GM18502 (cell line): ENCODE data around the gene TMEM164.

Experiments used
- ATAC-seq: cut with Tn5 transposase; IDR thresholded peaks from one replicate; pipeline ENCODE4 v1.9.1; 2021; ENCODE audit warnings: mild to moderate bottlenecking; ENCODE audit not compliant: unreplicated experiment, poor library complexity

Gene TMEM164

DNA sequence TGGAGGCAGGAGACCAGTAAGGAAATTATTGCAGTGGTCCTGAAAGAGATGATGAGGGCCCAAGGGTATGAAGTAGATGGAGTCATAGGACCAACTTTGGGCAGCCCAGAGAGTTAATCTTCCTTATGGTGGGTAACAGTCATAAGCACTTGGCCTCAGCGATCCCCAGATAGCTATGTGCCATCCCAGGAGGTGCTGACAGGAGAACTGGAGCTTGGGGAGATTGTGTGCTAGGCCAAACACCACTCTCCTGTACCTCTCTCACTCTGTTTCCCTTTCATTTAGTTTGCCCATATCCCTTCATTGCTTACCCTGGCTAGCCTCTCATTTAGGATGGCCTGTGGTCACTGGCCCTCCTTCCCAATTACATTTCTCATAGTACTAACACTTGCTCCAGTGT, 60.0 kb downstream of the TMEM164 start:
- no peak for ATAC-seq

DNA sequence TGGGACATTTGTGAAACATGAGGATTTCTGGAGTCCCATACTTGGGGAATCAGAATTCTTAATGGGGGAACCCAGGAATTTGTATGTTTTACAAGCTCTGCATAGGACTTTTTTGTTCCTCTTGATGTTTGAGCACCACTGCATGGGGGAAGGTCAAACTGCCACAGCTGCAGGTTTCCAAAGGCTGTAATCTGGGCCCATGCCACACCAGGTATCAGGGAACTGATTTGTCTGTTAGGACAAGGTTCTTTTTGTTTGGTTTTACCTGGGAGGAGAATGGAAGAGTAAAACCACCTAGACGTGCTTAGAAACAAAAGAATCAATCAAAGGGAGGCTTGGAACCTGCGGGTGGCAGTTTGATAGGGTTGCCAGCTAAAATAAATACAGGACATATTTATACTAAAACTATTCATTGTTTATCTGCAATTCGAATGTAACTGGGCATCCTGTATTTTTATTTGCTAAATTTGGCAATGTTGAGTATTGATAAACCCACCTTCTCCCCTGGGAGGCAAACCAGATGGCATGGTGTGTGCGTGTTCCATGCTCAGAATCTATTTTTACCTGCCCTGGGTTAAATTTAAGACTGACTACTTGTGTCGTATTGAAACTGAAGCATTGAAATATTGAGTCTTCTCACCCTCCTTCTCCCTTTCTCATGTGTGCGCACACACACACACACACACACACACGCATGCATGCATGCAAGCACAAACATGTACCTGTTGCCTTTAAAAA, 63.7 kb downstream of the TMEM164 start:
- ATAC-seq: no peak

DNA sequence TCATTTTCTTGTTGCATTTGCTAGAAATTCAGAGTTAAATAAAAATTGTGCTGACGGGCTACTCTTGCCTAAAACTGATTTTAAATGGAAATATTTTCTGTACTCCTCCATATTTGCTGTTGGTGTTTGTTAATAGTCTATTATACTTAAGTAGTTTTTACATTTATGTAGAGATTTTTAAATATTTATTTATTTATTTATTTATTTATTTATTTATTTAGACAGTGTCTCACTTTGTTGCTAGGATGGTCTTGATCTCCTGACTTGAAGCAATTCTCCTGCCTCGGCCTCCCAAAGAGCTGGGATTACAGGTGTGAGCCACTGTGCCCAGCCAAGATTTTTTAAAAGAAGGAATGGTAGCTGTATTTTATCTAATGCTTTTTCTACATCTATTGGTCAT, 68.1 kb downstream of the TMEM164 start:
- no peak for ATAC-seq

DNA sequence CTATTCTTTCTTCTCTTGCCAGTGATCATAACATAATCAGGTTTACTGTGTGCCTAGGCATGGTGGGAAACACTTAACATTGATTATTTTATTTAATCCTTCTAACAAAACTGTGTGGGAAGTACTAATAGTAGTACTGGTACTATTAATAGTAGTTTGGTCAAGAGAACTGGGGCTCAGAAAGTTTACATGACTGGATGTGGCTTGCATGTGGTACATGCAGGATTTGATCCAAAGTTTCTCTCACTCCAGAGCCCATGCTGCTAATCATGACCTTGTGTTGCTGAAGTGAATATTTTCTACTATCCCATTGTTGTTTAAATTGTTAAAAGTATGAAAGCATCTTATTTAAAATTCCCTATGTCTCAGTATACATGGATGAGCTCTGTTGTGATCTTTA, 78.4 kb downstream of the TMEM164 start:
- no peak for ATAC-seq

DNA sequence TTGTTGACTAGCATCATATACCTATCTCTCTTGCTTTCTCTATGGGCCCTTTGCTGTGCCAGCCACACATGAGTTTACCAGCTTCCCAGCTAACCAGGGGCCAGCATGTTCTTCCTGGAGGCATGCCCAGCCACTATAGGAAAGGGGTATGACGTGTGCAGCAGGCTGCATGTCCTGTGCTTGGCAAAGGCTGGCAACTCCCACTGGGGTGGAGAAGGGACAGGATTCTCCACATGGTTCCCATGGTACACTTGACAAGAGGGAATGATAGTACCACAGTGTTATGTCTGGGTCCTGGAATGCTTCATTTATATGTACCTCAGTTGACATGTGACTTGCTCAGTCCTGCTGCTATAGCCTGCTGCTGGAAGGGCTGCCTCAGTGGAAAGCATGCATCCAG, 78.8 kb downstream of the TMEM164 start:
- ATAC-seq: no peak

DNA sequence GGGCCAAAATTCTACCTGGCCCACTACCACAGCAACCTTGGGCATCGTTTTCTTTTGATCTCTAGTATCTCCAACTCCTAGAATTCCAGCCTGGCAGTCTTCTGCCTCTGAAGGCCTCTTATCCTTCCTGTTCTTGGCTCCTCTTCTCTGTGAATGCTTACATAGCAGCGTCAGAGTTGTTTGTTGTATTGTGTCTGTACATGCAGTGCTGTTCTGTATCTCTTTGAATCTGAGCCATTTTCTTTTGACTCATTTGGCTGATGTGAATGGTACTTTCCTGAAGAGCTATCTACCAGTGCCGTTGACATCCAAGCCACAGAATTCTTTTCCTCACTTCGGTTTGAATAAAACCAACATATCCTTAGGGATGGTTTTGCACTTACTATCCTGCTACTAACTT, 79.2 kb downstream of the TMEM164 start:
- no peak for ATAC-seq

DNA sequence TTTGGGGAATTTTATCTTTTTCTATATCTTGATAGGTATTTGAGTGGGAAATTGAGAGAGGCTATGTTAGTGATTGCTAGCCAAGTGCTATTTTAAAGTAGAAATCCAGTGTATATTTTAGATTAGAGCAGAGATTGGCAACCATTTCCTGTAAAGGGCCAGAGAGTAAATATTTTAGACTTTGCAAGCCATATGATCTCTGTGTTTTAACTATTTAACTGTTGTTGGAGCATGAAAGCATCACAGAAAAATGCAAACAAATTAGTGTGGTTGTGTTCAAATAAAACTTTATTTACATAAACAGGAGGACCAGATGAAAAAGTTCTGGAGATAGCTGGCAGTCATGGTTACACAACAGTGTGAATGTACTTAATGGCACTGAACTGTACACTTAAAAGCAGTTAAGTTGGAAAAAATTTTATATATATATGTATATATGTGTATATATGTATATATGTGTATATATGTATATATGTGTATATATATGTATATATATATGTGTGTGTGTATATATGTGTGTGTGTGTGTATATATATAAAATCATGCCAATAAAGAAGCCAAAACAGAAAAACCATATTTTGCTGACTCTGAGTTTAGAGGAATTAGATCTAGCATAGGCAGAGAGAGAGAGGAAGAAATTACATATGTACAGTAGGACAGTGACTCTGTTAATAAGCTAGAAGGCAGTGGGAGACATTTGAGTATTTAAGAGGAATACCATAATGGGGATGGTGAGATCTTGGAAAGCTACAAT, 83.4 kb downstream of the TMEM164 start:
- peak; percentile 9 for ATAC-seq

DNA sequence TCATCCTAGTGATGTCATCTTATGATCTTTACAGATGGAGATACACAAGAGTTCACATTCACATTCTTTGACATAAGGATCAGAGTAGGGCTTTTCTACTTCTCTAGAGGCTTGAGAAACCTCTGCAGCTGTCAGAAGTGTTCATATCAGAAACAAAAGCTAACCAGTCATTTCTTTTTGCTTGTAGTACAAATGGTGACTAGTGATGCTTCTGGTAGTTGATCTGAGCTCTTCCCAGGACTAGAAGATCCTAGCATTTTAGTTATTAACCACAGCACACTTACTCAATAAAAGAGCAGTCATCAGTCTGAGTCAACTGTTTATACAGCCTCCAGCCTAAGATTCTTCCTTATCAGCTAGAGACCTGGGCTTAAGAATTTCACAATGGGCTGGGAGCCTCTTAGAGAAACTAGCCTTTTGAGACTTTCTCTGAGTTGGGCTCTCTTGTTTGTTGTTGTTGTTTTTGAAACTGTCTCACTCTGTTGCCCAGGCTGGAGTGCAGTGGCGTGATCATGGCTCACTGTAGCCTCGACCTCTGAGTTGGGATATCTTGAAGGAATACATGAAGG, 84.1 kb downstream of the TMEM164 start:
- ATAC-seq: peak; percentile 54

DNA sequence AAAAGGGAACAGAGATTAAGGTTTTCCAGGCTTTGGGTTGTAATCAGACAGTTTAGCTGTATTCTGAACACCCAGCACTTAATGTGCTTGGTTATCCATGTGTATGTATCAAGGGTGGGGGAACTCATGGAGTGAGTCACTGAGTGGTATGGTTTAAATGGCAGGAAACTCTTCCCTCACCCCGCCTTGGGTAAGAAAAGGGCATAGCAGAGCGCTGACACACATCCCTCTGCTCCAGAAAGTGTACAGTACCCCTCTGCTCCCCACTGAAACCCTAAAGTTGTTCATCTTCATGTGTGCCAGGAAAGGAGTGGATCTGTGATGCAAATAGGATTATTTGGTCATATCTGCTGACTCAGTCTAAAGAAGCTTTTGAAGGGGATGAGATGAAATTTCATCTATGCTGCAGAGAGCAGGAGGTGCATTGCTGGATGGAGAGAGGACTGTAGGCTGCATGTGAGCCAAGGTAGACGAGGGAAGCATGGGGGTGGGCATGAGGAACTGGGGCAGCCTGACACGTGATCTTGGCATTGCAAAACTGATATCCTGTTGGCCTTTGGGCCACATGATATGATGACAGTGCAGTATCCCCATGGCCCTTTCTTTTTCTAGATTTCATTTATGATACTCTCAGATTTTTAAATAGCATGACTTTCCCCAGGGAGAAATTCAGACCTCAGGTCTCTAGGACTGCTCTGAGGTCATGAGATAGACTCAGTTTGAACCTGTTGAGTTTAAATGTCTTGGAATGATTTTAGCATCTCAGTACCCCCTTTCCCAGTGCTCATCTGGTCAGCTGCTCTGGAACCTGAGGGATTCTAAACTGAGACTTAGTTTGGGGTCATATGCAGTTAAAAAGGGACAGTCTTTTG, 84.8 kb downstream of the TMEM164 start:
- peak; percentile 29 for ATAC-seq

DNA sequence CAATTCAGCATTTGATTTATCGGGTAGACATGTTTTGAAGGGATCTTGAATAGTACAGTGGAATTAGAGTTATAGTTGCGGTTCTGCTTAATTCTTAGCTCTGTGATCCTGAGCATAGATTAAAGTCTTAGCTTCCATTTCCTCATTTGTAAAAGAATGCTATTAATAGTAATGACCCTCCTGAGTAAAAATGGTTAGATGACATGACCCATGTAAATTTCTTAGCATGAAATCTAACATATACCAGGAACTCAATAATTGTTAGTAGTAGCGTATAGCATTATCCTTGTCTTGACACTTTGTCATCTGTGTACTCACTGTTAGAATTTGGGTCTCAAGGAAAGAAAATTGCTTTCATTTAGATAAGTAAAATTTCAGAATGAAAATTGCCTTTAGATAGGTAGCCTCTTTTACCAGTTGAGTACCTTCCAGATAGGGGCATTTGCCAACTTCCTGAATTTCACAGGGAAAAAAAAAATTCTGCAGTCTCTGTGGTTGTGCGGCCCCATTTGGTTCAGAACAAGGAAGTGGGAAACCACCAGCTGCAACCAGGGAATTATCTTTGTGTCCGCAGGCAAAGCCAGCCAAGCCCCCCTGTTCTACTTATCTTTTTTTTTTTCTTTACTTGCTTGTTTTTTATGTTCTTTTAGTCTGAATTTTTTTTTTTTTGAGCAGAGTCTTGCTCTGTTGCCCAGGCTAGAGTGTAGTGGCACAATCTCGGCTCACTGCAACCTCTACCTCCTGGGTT, 86.9 kb downstream of the TMEM164 start:
- ATAC-seq: no peak

DNA sequence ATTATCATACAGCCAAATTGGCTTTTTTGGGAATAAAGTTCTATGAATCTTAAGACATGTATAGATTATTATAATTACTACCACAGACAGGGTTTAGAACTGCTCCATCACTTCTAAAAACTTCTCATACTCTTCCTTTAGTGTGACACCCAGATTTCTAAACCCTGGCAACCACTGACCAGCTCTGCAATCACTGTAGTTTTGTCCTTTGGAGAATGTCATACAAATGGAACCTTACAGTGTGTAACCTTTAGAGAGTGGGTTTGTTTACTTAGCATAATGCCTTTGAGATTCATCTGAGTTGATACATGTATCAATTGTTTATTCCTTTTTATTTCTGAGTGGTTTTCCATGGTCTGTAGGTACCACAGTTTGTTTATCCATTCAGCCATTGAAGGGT, 95.0 kb downstream of the TMEM164 start:
- ATAC-seq: no peak

DNA sequence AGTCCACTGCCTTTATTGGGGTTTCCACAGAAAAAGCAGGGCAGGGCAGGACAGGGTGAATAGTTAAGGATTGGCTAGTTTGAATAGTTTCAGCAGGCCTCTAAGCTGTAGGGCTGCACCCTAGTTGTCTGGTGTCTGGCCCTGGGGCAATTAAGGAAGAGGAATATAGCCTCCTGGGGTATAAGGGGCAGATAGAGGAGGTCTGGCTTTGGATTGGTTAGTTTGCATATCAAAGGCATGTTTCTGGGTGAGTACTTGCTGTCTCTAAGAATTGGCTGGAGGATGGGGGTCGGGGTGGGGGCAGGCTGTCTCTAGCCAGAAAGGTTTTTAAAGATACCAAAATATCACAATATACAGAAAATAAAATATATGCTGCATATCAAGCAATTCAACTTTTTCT, 100.4 kb downstream of the TMEM164 start:
- ATAC-seq: no peak

DNA sequence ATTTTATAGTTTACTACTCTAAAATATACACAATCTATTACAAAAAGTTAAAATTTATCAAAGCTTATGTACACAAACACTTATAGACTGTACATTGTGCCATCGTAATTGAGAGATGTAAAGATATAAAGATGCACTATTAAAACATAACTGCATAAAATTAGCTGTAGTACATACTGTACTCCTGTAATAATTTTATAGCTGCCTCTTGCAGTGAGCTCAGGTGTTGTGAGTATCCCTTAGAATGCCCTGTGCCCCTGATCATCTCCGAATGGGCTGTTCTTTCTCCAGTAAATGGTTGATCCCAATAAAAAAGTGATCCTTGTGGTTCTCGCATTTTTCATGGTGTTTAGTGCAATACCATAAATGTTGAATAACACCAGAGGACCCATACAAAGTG, 101.2 kb downstream of the TMEM164 start:
- no peak for ATAC-seq

DNA sequence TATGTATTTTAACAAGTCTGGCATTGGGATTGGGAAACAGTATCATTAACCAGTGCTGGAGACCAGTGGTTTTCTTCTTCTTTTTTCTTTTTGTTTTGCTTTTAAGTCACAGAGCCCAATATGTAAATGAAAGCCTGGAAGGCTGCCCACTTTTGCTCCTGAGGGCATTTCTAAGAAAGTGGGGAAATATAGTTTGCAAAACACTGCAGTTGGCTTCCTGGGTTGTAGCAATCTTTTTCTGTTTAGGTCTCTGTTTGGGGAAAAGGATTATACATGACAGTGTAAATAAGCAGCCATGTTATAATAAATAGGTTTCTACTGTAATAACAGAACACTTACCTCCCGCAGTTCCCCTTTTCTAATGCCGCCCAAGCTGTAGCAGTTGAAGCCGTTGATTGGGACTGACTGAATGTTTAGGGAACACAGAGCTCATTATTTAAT, 105.5 kb downstream of the TMEM164 start:
- ATAC-seq: peak; percentile 77

DNA sequence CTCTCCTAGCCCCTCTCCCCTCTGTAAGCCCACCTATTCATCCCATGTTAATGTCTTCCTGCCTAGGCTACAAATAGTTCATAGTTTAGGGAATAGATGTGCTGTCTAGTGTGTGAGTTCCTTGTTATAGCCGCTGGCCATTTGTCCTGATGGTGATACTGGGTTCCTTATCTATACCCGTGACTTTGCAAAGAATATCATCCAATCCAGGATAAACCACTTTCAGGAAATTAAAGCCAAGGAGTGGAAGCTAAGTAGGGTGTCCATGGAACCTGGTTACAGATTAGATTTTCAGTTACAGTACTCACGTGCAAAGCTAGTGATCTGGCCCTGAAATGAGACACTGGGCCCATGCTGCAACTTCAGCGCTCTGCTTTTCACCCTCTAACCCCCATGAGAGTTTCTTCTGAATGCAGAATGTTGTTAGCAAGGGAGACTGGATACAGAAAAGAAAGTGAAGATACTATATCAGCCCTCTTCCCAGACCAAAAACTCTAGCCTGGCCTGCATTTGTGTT, 111.4 kb downstream of the TMEM164 start:
- ATAC-seq: no peak

DNA sequence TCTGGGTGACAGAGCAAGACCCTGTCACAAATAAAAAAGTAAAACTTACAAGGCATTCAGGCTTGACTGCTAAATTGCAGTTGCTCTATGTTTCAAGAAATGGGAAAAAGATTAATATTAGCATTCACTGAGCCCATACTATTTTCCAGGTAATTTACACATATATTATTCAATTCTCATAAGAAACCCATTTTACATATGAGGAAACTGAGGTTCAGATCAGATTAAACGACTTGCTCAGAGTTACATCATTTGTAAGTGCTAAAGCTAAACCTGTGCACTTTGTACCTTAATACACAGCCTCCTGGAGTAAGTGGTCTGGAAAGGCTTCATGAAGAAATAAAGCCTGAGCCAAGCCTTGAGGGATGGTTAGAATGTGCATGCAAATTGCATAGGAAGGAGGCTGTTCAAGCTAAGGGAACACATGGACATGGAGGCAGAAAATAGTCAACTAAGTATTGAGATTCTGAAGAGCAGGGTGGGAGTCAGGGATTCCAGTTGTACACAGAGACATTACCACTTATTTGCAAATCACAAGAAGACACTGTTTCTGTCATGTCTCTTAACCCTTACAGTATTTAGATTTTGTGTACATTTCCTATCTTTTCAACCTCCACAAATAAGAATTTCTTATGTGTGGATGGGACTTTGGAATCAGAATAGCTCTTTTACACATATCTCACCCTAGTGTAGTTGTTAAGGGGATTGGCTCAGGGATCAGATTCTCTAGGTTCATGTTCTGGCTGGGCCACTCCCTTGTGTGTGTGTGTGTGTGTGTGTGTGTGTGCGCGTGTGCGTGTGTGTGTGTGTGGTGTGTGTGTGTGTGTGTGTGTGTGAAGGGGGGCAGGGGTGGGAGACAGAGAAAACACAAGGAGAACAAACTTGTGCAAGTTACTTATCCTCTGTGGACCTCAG, 113.4 kb downstream of the TMEM164 start:
- ATAC-seq: no peak

DNA sequence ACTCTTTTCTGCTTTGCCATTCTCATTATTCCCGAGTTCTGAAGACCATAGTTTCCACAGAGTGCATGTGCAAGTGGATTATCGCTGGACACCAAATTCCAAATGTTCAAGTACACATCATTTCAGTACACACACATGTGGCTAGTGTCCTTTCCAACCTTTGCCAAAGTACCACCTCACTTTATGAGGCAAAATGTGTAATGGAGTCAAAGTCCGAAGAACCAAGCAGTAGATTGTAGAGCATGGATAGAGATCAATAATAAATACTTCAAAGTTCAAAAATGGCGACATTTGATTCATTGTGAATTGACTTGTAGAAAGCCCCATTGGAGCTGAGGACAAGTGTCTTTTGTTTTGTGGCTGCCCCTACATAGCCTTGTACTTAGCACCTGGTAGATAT, 115.6 kb downstream of the TMEM164 start:
- no peak for ATAC-seq

DNA sequence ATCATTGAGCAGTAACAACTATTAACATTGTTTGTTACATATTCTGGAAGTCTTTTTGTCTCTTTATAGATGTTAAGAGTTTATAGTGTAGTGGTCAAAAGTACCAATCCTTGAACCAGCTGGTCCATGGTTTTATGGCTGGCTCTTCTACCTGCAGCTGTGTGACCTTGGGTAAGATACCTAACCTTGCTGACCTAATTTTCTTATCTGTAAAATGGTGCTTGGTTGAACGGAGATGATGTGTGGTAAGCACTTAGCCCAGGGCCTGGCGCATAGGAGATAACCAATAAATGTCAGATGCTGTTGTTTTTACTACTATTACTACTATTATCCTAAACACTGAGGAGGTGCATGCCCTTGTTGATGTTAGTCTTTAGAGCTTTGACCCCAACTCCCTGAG, 116.6 kb downstream of the TMEM164 start:
- no peak for ATAC-seq

DNA sequence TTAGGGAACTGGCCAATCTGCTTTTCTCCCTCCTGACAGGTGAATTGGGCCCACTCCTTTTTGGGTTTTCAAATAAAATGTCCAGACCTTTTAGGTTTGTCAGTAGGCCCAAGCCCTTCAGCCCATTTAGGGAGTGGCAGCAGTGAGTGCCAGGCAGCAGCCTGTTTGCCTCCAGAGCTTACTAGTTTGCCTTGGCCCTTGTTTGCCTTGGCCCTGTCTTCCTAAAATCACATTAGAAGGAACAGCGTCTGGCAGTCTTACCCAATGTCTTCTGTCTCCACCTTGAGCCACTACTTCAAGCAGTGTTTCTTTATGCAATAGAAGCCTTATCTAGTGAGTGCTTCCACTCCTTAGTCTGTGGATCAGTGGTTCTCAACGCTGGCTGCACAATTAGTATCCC, 117.1 kb downstream of the TMEM164 start:
- no peak for ATAC-seq
